Endothelial cell of umbilical vein (primary cell): ENCODE results near the gene AJUBA. TPM values are rescaled to one million over a fixed set of nuclear protein-coding genes. Genes with fewer than 3 reads are reported as not detected.
A peak's percentile ranks its signal among the peaks of the same experiment; 100 is the strongest.
"Not testable (repeated sequence)": the region's sequence is repeated elsewhere in the genome, so short reads cannot be mapped to it uniquely, and the experiment has no call there.

ENCODE experiments used
- BruUV-seq: library from RNA; stranded (reverse); fragments of 400-500 nt; replicated peaks from 2 replicates; lab custom pipeline; 2021; lab: Mats Ljungman, UMichigan
- CTCF ChIA-PET: fragments of 300-600, 350-600 bp; sonication (Branson Sonifier 250); formaldehyde crosslinking; loops from one replicate; lab custom pipeline; 2021; ENCODE audit warnings: antibody characterized with exemption, inconsistent platforms; lab: Charles Lee
- POLR2A ChIA-PET: fragments of 300-600, 350-600 bp; sonication (Branson Sonifier 250); formaldehyde crosslinking; loops from one replicate; lab custom pipeline; 2021; ENCODE audit warnings: antibody characterized with exemption, inconsistent platforms; lab: Charles Lee
- DNase-seq: peaks from one replicate; pipeline ENCODE4 v3.0.0-alpha.2; 2011; ENCODE audit warnings: low read depth, low spot score
- FAIRE-seq: peaks from 2 replicates; lab custom pipeline; 2011; peaks lifted over from hg19 to GRCh38; lab: Jason Lieb, UNC
- H2AFZ ChIP-seq: 2 replicates; pipeline ENCODE4 v1.6.0; 2012; ENCODE audit warnings: low read depth, low read length, control low read depth, inconsistent platforms
- H3K27ac ChIP-seq: 2 replicates; pipeline ENCODE4 v1.5.1; 2011; ENCODE audit warnings: low read depth, mild to moderate bottlenecking, control low read depth, low read length, moderate library complexity; ENCODE audit not compliant: insufficient read depth
- H3K27me3 ChIP-seq, 2 experiments: 2 replicates each; pipeline versions ENCODE4 v1.6.0 to v1.6.1; 2011; ENCODE audit warnings: low read length in 2 of 2, mixed read lengths in 1 of 2; ENCODE audit not compliant: control insufficient read depth in 2 of 2, insufficient read depth in 2 of 2
- H3K36me3 ChIP-seq, 2 experiments: 2 replicates in 1 of 2; 3 replicates in 1 of 2; pipeline ENCODE4 v1.5.1; 2011; ENCODE audit warnings: low read length in 2 of 2, mild to moderate bottlenecking in 1 of 2, moderate library complexity in 1 of 2; ENCODE audit not compliant: control insufficient read depth in 2 of 2, insufficient read depth in 2 of 2; ENCODE audit errors: extremely low read depth in 1 of 2
- H3K4me1 ChIP-seq: 3 replicates; pipeline ENCODE4 v1.5.1; 2011; ENCODE audit warnings: mild to moderate bottlenecking, low read length; ENCODE audit not compliant: control insufficient read depth, insufficient read depth; ENCODE audit errors: extremely low read depth
- H3K4me2 ChIP-seq: 2 replicates; pipeline ENCODE4 v1.6.1; 2011; ENCODE audit warnings: low read length, control low read depth, mixed read lengths; ENCODE audit not compliant: insufficient read depth
- H3K4me3 ChIP-seq, 3 experiments: fragments of 200-600 bp in 1 of 3; sonication (generic), shearing (Covaris generic) in 1 of 3; replicated peaks in 1 of 3; 2 replicates each; pipeline ENCODE4 v1.5.1; 2011 to 2016; ENCODE audit warnings: control low read depth in 3 of 3, low read length in 3 of 3, mild to moderate bottlenecking in 2 of 3, inconsistent platforms in 1 of 3, low read depth in 1 of 3, moderate library complexity in 1 of 3; ENCODE audit not compliant: insufficient read depth in 1 of 3
- H3K79me2 ChIP-seq: 2 replicates; pipeline ENCODE4 v1.6.0; 2012; ENCODE audit warnings: low read length, inconsistent platforms; ENCODE audit not compliant: control insufficient read depth, insufficient read depth
- H3K9ac ChIP-seq: replicated peaks from 2 replicates; pipeline ENCODE3; 2011; ENCODE audit warnings: low read length, control low read depth; ENCODE audit not compliant: insufficient read depth; ENCODE audit errors: extremely low read depth
- H3K9me1 ChIP-seq: replicated peaks from 3 replicates; pipeline ENCODE4 v1.6.0; 2011; ENCODE audit warnings: mild to moderate bottlenecking, low read length; ENCODE audit not compliant: control insufficient read depth, insufficient read depth; ENCODE audit errors: extremely low read depth
- H3K9me3 ChIP-seq: replicated peaks from 2 replicates; pipeline ENCODE4 v1.5.1; 2012; ENCODE audit warnings: low read length, inconsistent platforms; ENCODE audit not compliant: control insufficient read depth, insufficient read depth
- H4K20me1 ChIP-seq: replicated peaks from 2 replicates; pipeline ENCODE3; 2011; ENCODE audit warnings: mild to moderate bottlenecking, low read length; ENCODE audit not compliant: control insufficient read depth, insufficient read depth; ENCODE audit errors: extremely low read depth
- EZH2 ChIP-seq: IDR thresholded peaks from 2 replicates; pipeline ENCODE4 v1.6.1; 2012; ENCODE audit warnings: borderline replicate concordance, low read depth, mild to moderate bottlenecking, moderate library complexity, low read length, inconsistent platforms; ENCODE audit not compliant: severe bottlenecking
- FOS ChIP-seq: IDR thresholded peaks from 2 replicates; pipeline ENCODE4 v1.6.1; 2011; ENCODE audit warnings: mild to moderate bottlenecking, low read length, moderate library complexity, borderline replicate concordance; ENCODE audit not compliant: insufficient read depth
- GATA2 ChIP-seq: IDR thresholded peaks from 2 replicates; pipeline ENCODE4 v1.7.0; 2011; ENCODE audit warnings: low read depth, mild to moderate bottlenecking, moderate library complexity, mixed read lengths, low read length; ENCODE audit not compliant: insufficient read length, insufficient read depth
- JUN ChIP-seq: IDR thresholded peaks from 2 replicates; pipeline ENCODE4 v1.6.1; 2011; ENCODE audit warnings: borderline replicate concordance, low read depth; ENCODE audit not compliant: insufficient read length, insufficient read depth
- POLR2A ChIP-seq: IDR thresholded peaks from 2 replicates; pipeline ENCODE4 v1.6.1; 2012; ENCODE audit warnings: low read depth, mild to moderate bottlenecking, control low read depth, low read length
- POLR2AphosphoS5 ChIP-seq: IDR thresholded peaks from 2 replicates; pipeline ENCODE4 v1.6.1; 2012; ENCODE audit warnings: low read depth, mild to moderate bottlenecking, control low read depth, low read length, moderate library complexity; ENCODE audit not compliant: insufficient read depth
- dilution Hi-C: fragments of 300-500 bp; cut with MboI; formaldehyde crosslinking; loops from one replicate; pipeline ENCODE4 v1.15.0; 2019; ENCODE audit warnings: low sequenced_read_pairs; ENCODE audit not compliant: extremely low pct_ligation_motif_present
- intact Hi-C: fragments of 100-400 bp; cut with micrococcal nuclease; formaldehyde crosslinking; loops from one replicate; pipeline ENCODE4 v1.10.0; 2022
- polyA plus RNA-seq, 4 experiments: library from polyadenylated mRNA; depleted of rRNA in 3 of 4; stranded (reverse) in 3 of 4; unstranded in 1 of 4; fragments of >200 nt; gene quantifications; 2 replicates each; pipeline versions ENCODE4 v1.2.1 to v1.2.3, GENCODE V29; 2011 to 2012; ENCODE audit warnings: missing spikeins in 1 of 4
- total RNA-seq: library from RNA; stranded (reverse); gene quantifications from 2 replicates; pipeline ENCODE4 v1.2.3, GENCODE V29; 2021
- TF ChIP-seq, protein P1 (sequence below), 2 donors: IDR thresholded peaks; 1 replicate in 1 of 2; 2 replicates in 1 of 2; pipeline ENCODE4 v1.5.1; 2011; ENCODE audit warnings: low read length in 2 of 2, mild to moderate bottlenecking in 2 of 2, moderate library complexity in 2 of 2, control low read depth in 1 of 2, inconsistent platforms in 1 of 2, low read depth in 1 of 2; ENCODE audit not compliant: insufficient read depth in 1 of 2; ENCODE audit errors: extremely low read depth in 1 of 2

The AJUBA gene
- total and polyA plus RNA-seq, 2 donors (not counting 3 experiments of a cell fraction or from before 2014, with no cell fraction given) = 50.0 to 61.7 TPM

DNA sequence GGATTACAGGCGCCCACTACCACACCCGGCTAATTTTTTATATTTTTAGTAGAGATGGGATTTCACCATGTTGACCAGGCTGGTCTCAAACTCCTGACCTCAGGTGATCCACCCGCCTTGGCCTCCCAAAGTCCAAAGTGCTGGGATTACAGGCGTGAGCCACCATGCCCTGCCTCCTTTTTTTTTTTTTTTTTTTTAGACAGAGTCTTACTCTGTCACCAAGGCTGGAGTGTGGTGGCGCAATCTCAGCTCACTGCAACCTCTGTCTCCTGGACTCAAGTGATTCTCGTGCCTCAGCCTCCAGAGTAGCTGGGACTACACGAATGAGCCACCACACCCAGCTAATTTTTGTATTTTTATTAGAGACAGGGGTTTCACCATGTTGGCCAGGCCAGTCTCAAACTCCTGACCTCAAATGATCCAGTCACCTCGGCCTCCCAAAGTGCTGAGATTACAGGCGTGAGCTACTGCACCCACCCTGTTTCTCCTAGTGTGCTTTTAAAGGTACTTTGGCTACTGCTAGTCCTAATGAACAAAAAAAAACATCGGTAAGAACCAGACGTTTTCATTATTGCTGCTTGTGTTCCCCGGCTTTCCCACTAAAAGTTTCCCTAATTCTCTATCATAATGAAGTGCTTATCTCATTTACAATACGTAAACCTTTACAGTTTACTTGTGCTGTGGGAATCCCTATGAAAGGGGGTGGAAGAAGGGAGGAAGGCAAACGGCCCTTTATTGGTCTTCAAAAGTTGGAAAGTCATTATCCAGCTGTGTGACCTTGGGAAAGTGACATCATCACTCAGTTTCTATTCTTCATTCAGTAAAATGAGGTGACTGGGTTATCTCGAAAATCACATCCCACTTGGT is 16.2 kb downstream of the AJUBA start:
- H3K36me3 ChIP-seq, H3K9me1 ChIP-seq, H3K79me2 ChIP-seq, H3K4me1 ChIP-seq, BruUV-seq, POLR2A ChIA-PET, H3K4me3 ChIP-seq, H4K20me1 ChIP-seq, H3K27ac ChIP-seq, FAIRE-seq, H3K27me3 ChIP-seq, H3K9me3 ChIP-seq, dilution Hi-C loops, H2AFZ ChIP-seq, intact Hi-C loops, H3K9ac ChIP-seq: not testable (repeated sequence)
- peak; percentile 34 for TF ChIP-seq POLR2A
- DNase-seq = peak; percentile 15
- CTCF ChIA-PET = interaction anchor here (0.7 to 1.8 kb wide), 3 partner anchors 20 to 25 kb away, joined by 3 to 7 read pairs (median 4); no protein-coding TSS in a partner anchor
- peak overlapping the region; percentile 31 for H3K4me2 ChIP-seq

DNA sequence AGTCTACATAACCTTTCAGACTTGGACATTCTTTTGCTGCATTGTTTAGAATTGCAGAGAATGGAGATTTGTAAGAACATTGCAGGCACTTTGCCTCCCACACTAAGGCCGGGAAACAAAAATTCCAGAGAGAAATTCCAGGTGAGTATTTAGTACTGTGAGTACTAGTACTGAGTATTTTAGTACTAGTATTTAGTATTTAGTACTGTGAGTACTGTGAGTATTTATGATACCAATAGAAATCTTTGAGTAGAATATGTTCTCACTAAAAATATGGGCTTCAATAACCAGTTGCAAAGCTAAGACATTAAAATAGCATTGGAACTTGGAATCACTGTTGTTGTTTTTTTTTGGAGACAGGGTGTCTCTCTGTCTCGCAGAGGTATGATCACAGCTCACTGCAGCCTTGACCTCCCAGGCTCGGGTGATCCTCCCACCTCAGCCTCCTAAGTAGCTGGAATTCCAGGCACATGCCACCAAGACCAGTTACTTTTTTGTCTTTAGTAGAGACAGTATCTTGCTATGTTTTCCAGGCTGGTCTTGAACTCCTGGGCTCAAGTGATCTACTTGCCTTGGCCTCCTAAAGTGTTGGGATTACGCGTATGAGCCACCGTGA is 20.2 kb downstream of the AJUBA start:
- Histone ChIP-seq H3K79me2 (no peaks in the 10 kb centered on the region), H3K9me1 (no peaks in the 10 kb centered on the region), H3K9ac (no peak overlapping the region), H3K4me1 (peaks cover 3% of the 10 kb centered on the region), H3K4me2 (no peak overlapping the region), H3K27ac (no peak overlapping the region), H3K9me3 (no peaks in the 10 kb centered on the region), H3K4me3 (no peak overlapping the region), H3K27me3 (no peaks in the 10 kb centered on the region), H2AFZ (no peak overlapping the region), H3K36me3 (no peaks in the 10 kb centered on the region), H4K20me1 (no peaks in the 10 kb centered on the region)
- FAIRE-seq = no peak
- ChIA-PET POLR2A (interaction anchor here (0.6 kb wide), 1 partner anchor 670 kb away, joined by 3 read pairs; no protein-coding TSS in a partner anchor), CTCF (interaction anchor here (1.4 to 1.7 kb wide), 2 partner anchors 24 to 106 kb away, joined by 5 to 10 read pairs; no protein-coding TSS in a partner anchor)
- no peak for DNase-seq
- intact Hi-C loops (no loop called here), dilution Hi-C loops (no loop called here)
- BruUV-seq = no TSS peak
- TF ChIP-seq EZH2 (no peak), GATA2 (no peak), FOS (no peak), POLR2A (no peak), JUN (no peak), POLR2AphosphoS5 (no peak)
- TF ChIP-seq, protein P1, sequence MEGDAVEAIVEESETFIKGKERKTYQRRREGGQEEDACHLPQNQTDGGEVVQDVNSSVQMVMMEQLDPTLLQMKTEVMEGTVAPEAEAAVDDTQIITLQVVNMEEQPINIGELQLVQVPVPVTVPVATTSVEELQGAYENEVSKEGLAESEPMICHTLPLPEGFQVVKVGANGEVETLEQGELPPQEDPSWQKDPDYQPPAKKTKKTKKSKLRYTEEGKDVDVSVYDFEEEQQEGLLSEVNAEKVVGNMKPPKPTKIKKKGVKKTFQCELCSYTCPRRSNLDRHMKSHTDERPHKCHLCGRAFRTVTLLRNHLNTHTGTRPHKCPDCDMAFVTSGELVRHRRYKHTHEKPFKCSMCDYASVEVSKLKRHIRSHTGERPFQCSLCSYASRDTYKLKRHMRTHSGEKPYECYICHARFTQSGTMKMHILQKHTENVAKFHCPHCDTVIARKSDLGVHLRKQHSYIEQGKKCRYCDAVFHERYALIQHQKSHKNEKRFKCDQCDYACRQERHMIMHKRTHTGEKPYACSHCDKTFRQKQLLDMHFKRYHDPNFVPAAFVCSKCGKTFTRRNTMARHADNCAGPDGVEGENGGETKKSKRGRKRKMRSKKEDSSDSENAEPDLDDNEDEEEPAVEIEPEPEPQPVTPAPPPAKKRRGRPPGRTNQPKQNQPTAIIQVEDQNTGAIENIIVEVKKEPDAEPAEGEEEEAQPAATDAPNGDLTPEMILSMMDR (IDR thresholded peaks at IDR 0.05; ENCODE audit: extremely low read depth in 1 of 2, insufficient read depth in 1 of 2, low read depth in 1 of 2, low read length in 2 of 2) = no peak
